Astrocyte (in vitro differentiated cells and primary cell): ENCODE results near the gene EXOC3L2. TPM values are rescaled to one million over a fixed set of nuclear protein-coding genes. Genes with fewer than 3 reads are reported as not detected.

Experiments
- DNase-seq: peaks from one replicate; pipeline ENCODE4 v3.0.0-alpha.2; 2010; ENCODE audit warnings: low read depth
- FAIRE-seq: peaks from 2 replicates; lab custom pipeline; 2011; peaks lifted over from hg19 to GRCh38; lab: Jason Lieb, UNC
- H2AFZ ChIP-seq: 2 replicates; pipeline ENCODE4 v1.6.0; 2012; ENCODE audit warnings: low read depth, low read length, inconsistent platforms
- H3K27ac ChIP-seq: 2 replicates; pipeline ENCODE4 v1.5.1; 2011; ENCODE audit warnings: low read depth, low read length, inconsistent platforms
- H3K27me3 ChIP-seq: 2 replicates; pipeline ENCODE4 v1.6.0; 2011; ENCODE audit warnings: low read length, inconsistent platforms; ENCODE audit not compliant: insufficient read depth
- H3K36me3 ChIP-seq: 2 replicates; pipeline ENCODE4 v1.5.1; 2011; ENCODE audit warnings: low read length, inconsistent platforms; ENCODE audit not compliant: insufficient read depth
- H3K4me1 ChIP-seq: 2 replicates; pipeline ENCODE4 v1.5.1; 2011; ENCODE audit warnings: low read length, inconsistent platforms; ENCODE audit not compliant: insufficient read depth
- H3K4me2 ChIP-seq: 2 replicates; pipeline ENCODE4 v1.6.0; 2012; ENCODE audit warnings: low read length, inconsistent platforms
- H3K4me3 ChIP-seq: 2 replicates; pipeline ENCODE4 v1.5.1; 2011; ENCODE audit warnings: low read depth, mild to moderate bottlenecking, low read length, inconsistent platforms; ENCODE audit not compliant: insufficient read depth
- H3K79me2 ChIP-seq: 2 replicates; pipeline ENCODE4 v1.6.0; 2012; ENCODE audit warnings: mild to moderate bottlenecking, low read length, inconsistent platforms; ENCODE audit not compliant: insufficient read depth
- H3K9ac ChIP-seq: 2 replicates; pipeline ENCODE4 v1.6.0; 2012; ENCODE audit warnings: mild to moderate bottlenecking, low read length, inconsistent platforms
- H3K9me3 ChIP-seq: 2 replicates; pipeline ENCODE4 v1.5.1; 2012; ENCODE audit warnings: low read depth, mild to moderate bottlenecking, low read length, inconsistent platforms; ENCODE audit not compliant: insufficient read depth
- H4K20me1 ChIP-seq: 2 replicates; pipeline ENCODE4 v1.6.0; 2012; ENCODE audit warnings: low read length, inconsistent platforms; ENCODE audit not compliant: insufficient read depth
- H3K27ac Mint-ChIP-seq: one replicate; pipeline ENCODE4 v1.8.0; 2021; ENCODE audit warnings: mild to moderate bottlenecking, mixed read lengths; ENCODE audit not compliant: unreplicated experiment
- H3K27me3 Mint-ChIP-seq: one replicate; pipeline ENCODE4 v1.8.0; 2021; ENCODE audit warnings: low read depth, mixed read lengths; ENCODE audit not compliant: unreplicated experiment
- H3K36me3 Mint-ChIP-seq: one replicate; pipeline ENCODE4 v1.8.0; 2021; ENCODE audit warnings: low read depth, mixed read lengths; ENCODE audit not compliant: unreplicated experiment
- H3K4me1 Mint-ChIP-seq: one replicate; pipeline ENCODE4 v1.8.0; 2021; ENCODE audit warnings: low read depth, mixed read lengths; ENCODE audit not compliant: unreplicated experiment
- H3K4me3 Mint-ChIP-seq: one replicate; pipeline ENCODE4 v1.8.0; 2021; ENCODE audit warnings: mild to moderate bottlenecking, moderate library complexity, mixed read lengths; ENCODE audit not compliant: unreplicated experiment
- H3K9me3 Mint-ChIP-seq: one replicate; pipeline ENCODE4 v1.8.0; 2021; ENCODE audit warnings: mild to moderate bottlenecking, mixed read lengths; ENCODE audit not compliant: unreplicated experiment
- CTCF ChIP-seq: IDR thresholded peaks from 2 replicates; pipeline ENCODE4 v1.5.1; 2011; ENCODE audit warnings: low read depth, mild to moderate bottlenecking, inconsistent platforms, low read length, moderate library complexity; ENCODE audit not compliant: insufficient read depth
- EZH2 ChIP-seq: IDR thresholded peaks from 2 replicates; pipeline ENCODE4 v1.6.1; 2012; ENCODE audit warnings: mild to moderate bottlenecking, low read length, inconsistent platforms; ENCODE audit not compliant: insufficient read depth
- total RNA-seq: library from RNA; stranded (reverse); gene quantifications from 2 replicates; pipeline ENCODE4 v1.2.1, GENCODE V29; 2021

The EXOC3L2 gene
- total RNA-seq, 1 donor from 2014 or later = 0.61 TPM

GRCh38 chr19:45250832-45251451 lies 5.7 kb upstream of the EXOC3L2 start, which contains the start of gene MARK4:
Gene MARK4 (plus strand): TSS chr19:45251271. CDS start chr19:45251589, 318 bp downstream.
- Histone ChIP-seq H3K4me2 (peak within 1 kb of the TSS; percentile 100), H3K27me3 (peaks cover 3% of the 10 kb centered on the region), H3K9ac (peak within 1 kb of the TSS; percentile 88), H3K4me1 (peaks cover 23% of the 10 kb centered on the region), H3K4me3 (peak within 1 kb of the TSS; percentile 73), H3K27ac (no peak within 1 kb of the TSS), H3K9me3 (no peaks in the 10 kb centered on the region), H3K79me2 (peaks cover 44% of the 10 kb centered on the region), H3K36me3 (no peaks in the 10 kb centered on the region), H2AFZ (peak within 1 kb of the TSS; percentile 95), H4K20me1 (peaks cover 41% of the 10 kb centered on the region)
- H3K27me3 Mint-ChIP-seq = no peaks in the 10 kb centered on the region
- no peak for FAIRE-seq
- peaks cover 3% of the 10 kb centered on the region for H3K36me3 Mint-ChIP-seq
- H3K4me1 Mint-ChIP-seq = peaks cover 14% of the 10 kb centered on the region
- peak within 1 kb of the TSS; percentile 90 for H3K4me3 Mint-ChIP-seq
- TF ChIP-seq CTCF = no peak
- TF ChIP-seq EZH2 = no peak
- no peak for DNase-seq
- no peaks in the 10 kb centered on the region for H3K9me3 Mint-ChIP-seq
- H3K27ac Mint-ChIP-seq = peak within 1 kb of the TSS; percentile 89

DNA sequence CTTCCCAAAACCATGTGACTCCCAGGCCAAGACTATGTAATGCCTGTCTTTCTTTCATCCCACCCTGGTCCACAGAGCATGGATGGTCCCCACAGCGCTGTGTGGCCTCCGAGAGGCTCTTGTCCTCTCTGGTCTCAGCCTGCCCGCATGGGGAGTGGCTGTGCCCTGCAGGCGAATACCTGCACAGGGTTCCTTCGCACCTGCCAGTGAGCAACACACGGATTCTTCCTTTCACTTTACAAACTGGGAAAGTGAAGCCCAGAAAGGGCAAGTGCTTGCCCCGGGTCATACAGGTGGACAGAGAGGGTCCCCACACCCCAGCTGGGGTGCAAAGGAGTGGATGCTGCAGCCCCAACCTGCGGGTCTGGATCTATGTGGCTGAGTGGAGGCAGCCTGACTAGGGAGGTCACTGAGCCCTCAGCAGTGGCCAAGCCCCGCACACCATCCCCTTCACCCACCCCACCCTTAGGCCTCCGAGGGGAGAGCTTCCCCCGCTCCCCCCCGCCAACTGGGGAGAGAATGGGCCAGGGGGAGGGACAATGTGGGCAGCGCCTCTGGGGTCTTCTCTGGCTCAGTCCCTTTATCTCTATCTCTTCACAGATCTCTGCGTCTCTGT lies 5.1 kb upstream of the EXOC3L2 start:
- Mint-ChIP-seq H3K36me3 (peaks cover 3% of the 10 kb centered on the region), H3K27ac (peak overlapping the region; percentile 73), H3K27me3 (no peaks in the 10 kb centered on the region), H3K9me3 (no peaks in the 10 kb centered on the region), H3K4me1 (peaks cover 14% of the 10 kb centered on the region), H3K4me3 (peak overlapping the region; percentile 90)
- peak overlapping the region; percentile 95 for H2AFZ ChIP-seq
- TF ChIP-seq EZH2 (no peak), CTCF (no peak)
- peak overlapping the region; percentile 83 for H3K9ac ChIP-seq
- peak overlapping the region; percentile 66 for H3K4me3 ChIP-seq
- DNase-seq (no peak), FAIRE-seq (no peak)
- peaks cover 23% of the 10 kb centered on the region for H3K4me1 ChIP-seq
- peaks cover 3% of the 10 kb centered on the region for H3K27me3 ChIP-seq
- peaks cover 38% of the 10 kb centered on the region for H3K79me2 ChIP-seq
- H3K4me2 ChIP-seq = peak overlapping the region; percentile 100
- peaks cover 34% of the 10 kb centered on the region for H4K20me1 ChIP-seq
- H3K36me3 ChIP-seq = no peaks in the 10 kb centered on the region
- no peaks in the 10 kb centered on the region for H3K9me3 ChIP-seq
- H3K27ac ChIP-seq = no peak overlapping the region
